Ovary (tissue), 3 donors: ENCODE results near the gene NRXN2.

ENCODE experiments used
- CTCF ChIP-seq, 3 donors: fragments of 450-650 bp in 2 of 3; fragments of 200-600 bp in 1 of 3; IDR thresholded peaks; one replicate each; pipeline versions ENCODE4 v1.5.1 to v1.8.0; 2016 to 2022; ENCODE audit warnings: antibody characterized with exemption in 3 of 3, mild to moderate bottlenecking in 1 of 3
- EP300 ChIP-seq: sonication (generic); formaldehyde crosslinking; IDR thresholded peaks from one replicate; pipeline ENCODE4 v1.6.1; 2017; ENCODE audit warnings: antibody characterized with exemption
- POLR2A ChIP-seq: fragments of 450-650 bp; IDR thresholded peaks from one replicate; pipeline ENCODE4 v1.6.1; 2017; ENCODE audit warnings: antibody characterized with exemption, mild to moderate bottlenecking, moderate library complexity
- donor health status: DM: no; HTN: no; CAD: no.

- TF ChIP-seq CTCF (IDR thresholded peaks at IDR 0.05) (peak; percentile 61 to 84 (median 83)), POLR2A (no peak), EP300 (no peak)
Observed at GRCh38 chr11:64723117-64723906, at the start of gene NRXN2.
